H1 (cell line): ENCODE results near the gene PFN2. TPM values are rescaled to one million over a fixed set of nuclear protein-coding genes. Genes with fewer than 3 reads are reported as not detected.

Experiments used
- CTCF ChIA-PET: fragments of 300-600 bp; sonication (Branson Sonifier 250); formaldehyde crosslinking; loops from one replicate; lab custom pipeline; 2021; ENCODE audit not compliant: partially characterized antibody; lab: Charles Lee
- POLR2A ChIA-PET: fragments of 300-600 bp; sonication (Branson Sonifier 250); formaldehyde crosslinking; loops from one replicate; lab custom pipeline; 2021; ENCODE audit warnings: inconsistent platforms; ENCODE audit not compliant: partially characterized antibody; lab: Charles Lee
- DNase-seq, 2 experiments: peaks; one replicate each; pipeline versions ENCODE4 v3.0.0 to v3.0.0-alpha.2; 2010 to 2022; ENCODE audit warnings: low spot score in 2 of 2, low read depth in 1 of 2, mixed read lengths in 1 of 2
- FAIRE-seq: peaks from 2 replicates; lab custom pipeline; 2011; peaks lifted over from hg19 to GRCh38; lab: Jason Lieb, UNC
- H2AFZ ChIP-seq: 2 replicates; pipeline ENCODE4 v1.8.1; 2012; ENCODE audit warnings: low read length, inconsistent platforms
- H2AK5ac ChIP-seq: 2 replicates; pipeline ENCODE4 v1.6.1; 2013; ENCODE audit warnings: low read depth, low read length
- H2BK120ac ChIP-seq: replicated peaks from 2 replicates; pipeline ENCODE3; 2013; ENCODE audit warnings: low read depth, low read length, inconsistent platforms
- H2BK12ac ChIP-seq: 2 replicates; pipeline ENCODE4 v1.6.1; 2013; ENCODE audit warnings: low read depth, low read length
- H2BK15ac ChIP-seq: 2 replicates; pipeline ENCODE4 v1.6.1; 2013; ENCODE audit warnings: low read length
- H2BK20ac ChIP-seq: 2 replicates; pipeline ENCODE4 v1.6.1; 2013; ENCODE audit warnings: low read length
- H2BK5ac ChIP-seq: 2 replicates; pipeline ENCODE4 v1.6.1; 2013; ENCODE audit warnings: low read depth, low read length
- H3K14ac ChIP-seq: 2 replicates; pipeline ENCODE4 v1.6.1; 2013; ENCODE audit warnings: inconsistent platforms; ENCODE audit not compliant: insufficient read length
- H3K18ac ChIP-seq: 2 replicates; pipeline ENCODE4 v1.6.1; 2013; ENCODE audit warnings: low read length; ENCODE audit errors: extremely low read depth
- H3K23ac ChIP-seq: 2 replicates; pipeline ENCODE4 v1.6.1; 2013; ENCODE audit warnings: inconsistent platforms; ENCODE audit not compliant: insufficient read length
- H3K23me2 ChIP-seq: 2 replicates; pipeline ENCODE4 v1.6.1; 2013; ENCODE audit warnings: low read depth, low read length
- H3K27ac ChIP-seq: 2 replicates; pipeline ENCODE4 v1.6.1; 2011; ENCODE audit warnings: low read depth, low read length, inconsistent platforms
- H3K27me3 ChIP-seq, 4 experiments: replicated peaks in 1 of 4; 1 replicate in 1 of 4; 2 replicates in 3 of 4; pipeline versions ENCODE4 v1.6.1 to v1.8.1; 2011 to 2013; ENCODE audit warnings: low read length in 3 of 4, mild to moderate bottlenecking in 3 of 4, inconsistent platforms in 2 of 4, mixed read lengths in 2 of 4, moderate library complexity in 1 of 4; ENCODE audit not compliant: control insufficient read depth in 3 of 4, insufficient read depth in 3 of 4; ENCODE audit errors: extremely low read depth in 1 of 4
- H3K36me3 ChIP-seq, 4 experiments: 2 replicates each; pipeline versions ENCODE4 v1.6.1 to v1.8.1; 2011 to 2013; ENCODE audit warnings: mild to moderate bottlenecking in 4 of 4, low read length in 3 of 4, moderate library complexity in 2 of 4, control low read depth in 1 of 4, inconsistent platforms in 1 of 4; ENCODE audit not compliant: insufficient read depth in 4 of 4, control insufficient read depth in 2 of 4
- H3K4ac ChIP-seq: replicated peaks from 2 replicates; pipeline ENCODE3; 2013; ENCODE audit warnings: low read length, low read depth, mixed read lengths, inconsistent platforms; ENCODE audit not compliant: insufficient read length
- H3K4me1 ChIP-seq, 4 experiments: replicated peaks in 1 of 4; 1 replicate in 1 of 4; 2 replicates in 3 of 4; pipeline versions ENCODE4 v1.6.1 to v1.8.1; 2011 to 2013; ENCODE audit warnings: low read length in 3 of 4, inconsistent platforms in 2 of 4, mixed read lengths in 1 of 4; ENCODE audit not compliant: insufficient read depth in 4 of 4, control insufficient read depth in 3 of 4
- H3K4me2 ChIP-seq, 2 experiments: 2 replicates each; pipeline versions ENCODE4 v1.6.1 to v1.8.1; 2011 to 2013; ENCODE audit warnings: low read depth in 2 of 2, low read length in 2 of 2, control low read depth in 1 of 2, inconsistent platforms in 1 of 2, mild to moderate bottlenecking in 1 of 2; ENCODE audit not compliant: insufficient read depth in 1 of 2
- H3K4me3 ChIP-seq, 4 experiments: fragments of 200-600, 300-600 bp in 1 of 4; sonication (generic), shearing (Covaris generic), sonication (Bioruptor Twin) in 1 of 4; 2 replicates each; pipeline versions ENCODE4 v1.5.1 to v1.8.1; 2011 to 2016; ENCODE audit warnings: low read length in 4 of 4, low read depth in 3 of 4, control low read depth in 2 of 4, inconsistent platforms in 2 of 4, mild to moderate bottlenecking in 2 of 4, mixed read lengths in 1 of 4, moderate library complexity in 1 of 4; ENCODE audit not compliant: insufficient read depth in 2 of 4; ENCODE audit errors: extremely low read depth in 1 of 4
- H3K56ac ChIP-seq: replicated peaks from 2 replicates; pipeline ENCODE3; 2013; ENCODE audit warnings: low read depth, mild to moderate bottlenecking, mixed read lengths, low read length, inconsistent platforms; ENCODE audit not compliant: insufficient read length
- H3K79me1 ChIP-seq: 2 replicates; pipeline ENCODE4 v1.6.1; 2013; ENCODE audit warnings: low read depth, low read length, control low read depth
- H3K79me2 ChIP-seq, 2 experiments: 2 replicates each; pipeline versions ENCODE4 v1.6.1 to v1.8.1; 2012 to 2013; ENCODE audit warnings: low read length in 2 of 2, mild to moderate bottlenecking in 2 of 2, inconsistent platforms in 1 of 2; ENCODE audit not compliant: insufficient read depth in 2 of 2, control insufficient read depth in 1 of 2
- H3K9ac ChIP-seq, 4 experiments: replicated peaks in 1 of 4; 1 replicate in 1 of 4; 2 replicates in 3 of 4; pipeline versions ENCODE4 v1.6.1 to v1.8.1; 2011 to 2013; ENCODE audit warnings: low read depth in 3 of 4, low read length in 3 of 4, control low read depth in 2 of 4, mild to moderate bottlenecking in 2 of 4, moderate library complexity in 2 of 4, inconsistent platforms in 1 of 4; ENCODE audit errors: extremely low read depth in 1 of 4
- H3K9me3 ChIP-seq, 2 experiments: 2 replicates each; pipeline versions ENCODE4 v1.6.1 to v1.8.1; 2012 to 2013; ENCODE audit warnings: mild to moderate bottlenecking in 2 of 2, moderate library complexity in 2 of 2, control low read depth in 1 of 2, inconsistent platforms in 1 of 2, low read depth in 1 of 2, low read length in 1 of 2, mixed read lengths in 1 of 2; ENCODE audit not compliant: insufficient read depth in 2 of 2
- H4K20me1 ChIP-seq, 2 experiments: replicated peaks in 1 of 2; 2 replicates each; pipeline versions ENCODE3 to v1.8.1; 2011 to 2013; ENCODE audit warnings: inconsistent platforms in 2 of 2, low read length in 2 of 2, mild to moderate bottlenecking in 1 of 2; ENCODE audit not compliant: insufficient read depth in 2 of 2, control insufficient read depth in 1 of 2
- H4K5ac ChIP-seq: 2 replicates; pipeline ENCODE4 v1.6.1; 2013; ENCODE audit warnings: low read length, low read depth, mixed read lengths, inconsistent platforms; ENCODE audit not compliant: insufficient read length
- H4K8ac ChIP-seq: 2 replicates; pipeline ENCODE4 v1.8.0; 2013; ENCODE audit warnings: mild to moderate bottlenecking, moderate library complexity, low read length, inconsistent platforms; ENCODE audit not compliant: insufficient read depth; ENCODE audit errors: extremely low read depth
- H4K91ac ChIP-seq: replicated peaks from 2 replicates; pipeline ENCODE3; 2013; ENCODE audit warnings: low read length, mixed read lengths, inconsistent platforms; ENCODE audit not compliant: insufficient read length
- CEBPB ChIP-seq: IDR thresholded peaks from 2 replicates; pipeline ENCODE4 v1.6.1; 2012; ENCODE audit warnings: low read depth, low read length
- E2F6 ChIP-seq: IDR thresholded peaks from 2 replicates; pipeline ENCODE4 v1.6.1; 2012; ENCODE audit warnings: inconsistent platforms
- FOSL1 ChIP-seq: IDR thresholded peaks from 2 replicates; pipeline ENCODE4 v1.6.1; 2011; ENCODE audit warnings: mild to moderate bottlenecking, low read depth, low read length, moderate library complexity; ENCODE audit not compliant: insufficient read depth
- JUND ChIP-seq: IDR thresholded peaks from 2 replicates; pipeline ENCODE4 v1.6.1; 2011; ENCODE audit warnings: mild to moderate bottlenecking, improper control_type of control experiment, low read length
- NANOG ChIP-seq: IDR thresholded peaks from 2 replicates; pipeline ENCODE4 v1.6.1; 2011; ENCODE audit warnings: low read length, low read depth, mild to moderate bottlenecking, inconsistent platforms; ENCODE audit not compliant: insufficient read depth, poor library complexity, severe bottlenecking
- RAD21 ChIP-seq, 2 experiments: IDR thresholded peaks in 1 of 2; conservative IDR thresholded peaks in 1 of 2; 2 replicates each; pipeline ENCODE4 v1.6.1; 2011; ENCODE audit warnings: low read depth in 2 of 2, low read length in 2 of 2, improper control_type of control experiment in 1 of 2, inconsistent platforms in 1 of 2, mild to moderate bottlenecking in 1 of 2, moderate library complexity in 1 of 2
- RNF2 ChIP-seq: fragments of 200-900, 300-1000 bp; sonication (generic); IDR thresholded peaks from 2 replicates; pipeline ENCODE4 v1.7.1; 2016; ENCODE audit warnings: borderline replicate concordance, low read depth, mild to moderate bottlenecking, antibody characterized with exemption, low read length; ENCODE audit not compliant: poor library complexity, severe bottlenecking; ENCODE audit errors: missing control alignments
- RXRA ChIP-seq: IDR thresholded peaks from 2 replicates; pipeline ENCODE4 v1.6.1; 2011; ENCODE audit warnings: low read depth, mild to moderate bottlenecking, low read length, moderate library complexity; ENCODE audit not compliant: insufficient read depth
- SP1 ChIP-seq: IDR thresholded peaks from 2 replicates; pipeline ENCODE4 v1.6.1; 2011; ENCODE audit warnings: low read depth, low read length
- TAF1 ChIP-seq: IDR thresholded peaks from 2 replicates; pipeline ENCODE4 v1.6.1; 2011; ENCODE audit warnings: mild to moderate bottlenecking, low read depth, low read length
- TEAD4 ChIP-seq: IDR thresholded peaks from 2 replicates; pipeline ENCODE4 v1.6.1; 2012; ENCODE audit warnings: low read depth, low read length, inconsistent platforms, mixed read lengths
- polyA plus RNA-seq, 7 experiments: library from polyadenylated mRNA; depleted of rRNA in 3 of 7; stranded (reverse) in 5 of 7; unstranded in 2 of 7; fragments of >200 nt in 5 of 7; fragments of 200-250 nt in 2 of 7; gene quantifications; 1 replicate in 5 of 7; 2 replicates in 1 of 7; 4 replicates in 1 of 7; pipeline versions ENCODE4 v1.2.1 to v1.2.3, GENCODE V29; 2011 to 2013; ENCODE audit warnings: missing spikeins in 2 of 7, mixed read lengths in 2 of 7
- total RNA-seq: library from RNA; stranded (reverse); fragmentation: NEBNext Ultra II Directional; extraction: Animal tissue kit (Norgen Biotek cat#: 25700); gene quantifications from 2 replicates; pipeline ENCODE4 v1.2.1, GENCODE V29; 2021

The PFN2 gene
- total and polyA plus RNA-seq, 2 of the 8 experiments (the other 6 are each of a cell fraction or from before 2014, with no cell fraction given), result 175 to 311 TPM

DNA sequence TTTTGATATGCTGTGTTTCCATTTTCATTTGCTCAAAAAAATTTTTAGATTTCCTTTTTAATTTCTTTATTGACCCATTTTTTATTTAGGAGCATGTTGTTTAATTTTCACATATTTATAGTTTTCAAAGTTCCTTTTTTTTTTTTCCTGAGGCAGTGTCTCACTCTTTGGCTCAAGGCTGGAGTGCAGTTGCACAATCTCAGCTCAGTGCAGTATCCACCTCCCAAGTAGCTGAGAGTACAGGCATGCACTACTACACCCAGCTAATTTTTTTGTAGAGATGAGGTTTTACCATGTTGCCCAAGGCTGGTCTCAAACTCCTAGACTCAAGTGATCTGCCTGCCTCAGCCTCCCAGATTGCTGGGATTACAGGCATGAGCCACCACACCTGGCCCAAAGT lies 36.2 kb downstream of the PFN2 start (continued):
- no peak for TF ChIP-seq SP1

DNA sequence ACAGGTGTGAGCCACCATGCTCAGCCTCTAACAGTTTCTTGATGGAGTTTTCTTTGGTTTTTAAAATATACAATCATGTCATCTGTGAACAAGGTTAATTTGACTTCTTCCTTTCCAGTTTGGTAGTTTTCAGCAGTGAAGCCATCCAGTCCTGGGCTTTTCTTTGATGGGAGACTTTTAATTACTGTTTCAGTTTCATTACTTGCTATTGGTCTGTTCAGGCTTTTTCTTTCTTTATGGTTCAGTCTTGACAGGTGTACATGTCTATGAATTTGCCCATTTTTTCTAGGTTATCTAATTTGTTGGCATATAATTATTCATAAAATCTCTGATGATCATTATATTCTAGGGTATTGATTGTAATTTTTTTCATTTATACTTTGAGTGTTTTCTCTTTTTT lies 36.8 kb downstream of the PFN2 start:
- peaks cover 0 to 12% (median 2%) of the 10 kb centered on the region in 4 experiments; a peak in 4 of 8 replicates for H3K36me3 ChIP-seq
- ChIA-PET CTCF (interaction anchor here (0.6 kb wide), 1 partner anchor 39 kb away, joined by 3 read pairs; no protein-coding TSS in a partner anchor), POLR2A (interaction anchor here (1.5 kb wide), 1 partner anchor 37 kb away, joined by 4 read pairs; the partner anchor contains the start of gene PFN2)
- TF ChIP-seq E2F6, result no peak
- TF ChIP-seq NANOG, result no peak
- no peak for TF ChIP-seq CEBPB
- TF ChIP-seq TEAD4, result no peak
- no peak for TF ChIP-seq RXRA
- no peak for TF ChIP-seq RNF2
- no peak for TF ChIP-seq TAF1
- no peak for TF ChIP-seq FOSL1
- no peak for TF ChIP-seq RAD21 (IDR thresholded peaks at IDR 0.05 in 1 of 2, conservative IDR thresholded peaks at IDR 0.05 in 1 of 2; ENCODE audit: low read depth in 2 of 2, low read length in 2 of 2)
- TF ChIP-seq JUND, result no peak

More for the DNA sequence above, 36.8 kb downstream of the PFN2 start:
- no peak overlapping the region for H2BK15ac ChIP-seq
- H4K91ac ChIP-seq, result no peak overlapping the region
- no peaks in the 10 kb centered on the region for H4K20me1 ChIP-seq
- H2BK120ac ChIP-seq, result no peak overlapping the region
- no peak overlapping the region for H4K8ac ChIP-seq
- H3K4me3 ChIP-seq, result no peak overlapping the region
- no peak overlapping the region for H3K27ac ChIP-seq
- no peaks in the 10 kb centered on the region for H3K23me2 ChIP-seq
- H3K56ac ChIP-seq, result no peak overlapping the region
- DNase-seq (no peak), FAIRE-seq (no peak)
- H2AFZ ChIP-seq, result no peak overlapping the region
- H3K27me3 ChIP-seq, result no peaks in the 10 kb centered on the region
- no peak overlapping the region for H3K9ac ChIP-seq
- no peak overlapping the region for H2BK5ac ChIP-seq
- H3K4me1 ChIP-seq, result no peaks in the 10 kb centered on the region
- H2AK5ac ChIP-seq, result no peak overlapping the region
- H3K4me2 ChIP-seq, result no peak overlapping the region
- H3K79me2 ChIP-seq, result no peaks in the 10 kb centered on the region; a peak in 1 of 4 replicates
- no peak overlapping the region for H2BK20ac ChIP-seq
- H3K23ac ChIP-seq, result no peak overlapping the region
- H3K4ac ChIP-seq, result no peak overlapping the region
- no peak overlapping the region for H2BK12ac ChIP-seq
- H4K5ac ChIP-seq, result no peak overlapping the region
- H3K9me3 ChIP-seq, result peaks cover 8 to 11% of the 10 kb centered on the region in 2 experiments; a peak in 3 of 4 replicates
- H3K14ac ChIP-seq, result no peak overlapping the region
- H3K79me1 ChIP-seq, result no peaks in the 10 kb centered on the region; the same call in 1 of the 2 replicates
- H3K18ac ChIP-seq, result no peak overlapping the region
